Stimulated activated CD4-positive, alpha-beta T cell treated with anti-CD3 and anti-CD28 coated beads, Interleukin-15, amount 100 ng/mL, for 48 hours (primary cell): ENCODE measurements around the gene SLC2A4.
"Not testable (repeated sequence)": the region's sequence is repeated elsewhere in the genome, so short reads cannot be mapped to it uniquely, and the experiment has no call there.

Experiments used
- DNase-seq, 2 donors: peaks; one replicate each; pipeline ENCODE4 v3.0.0-alpha.2; 2020; ENCODE audit warnings: low read depth in 2 of 2

SLC2A4 gene

DNA sequence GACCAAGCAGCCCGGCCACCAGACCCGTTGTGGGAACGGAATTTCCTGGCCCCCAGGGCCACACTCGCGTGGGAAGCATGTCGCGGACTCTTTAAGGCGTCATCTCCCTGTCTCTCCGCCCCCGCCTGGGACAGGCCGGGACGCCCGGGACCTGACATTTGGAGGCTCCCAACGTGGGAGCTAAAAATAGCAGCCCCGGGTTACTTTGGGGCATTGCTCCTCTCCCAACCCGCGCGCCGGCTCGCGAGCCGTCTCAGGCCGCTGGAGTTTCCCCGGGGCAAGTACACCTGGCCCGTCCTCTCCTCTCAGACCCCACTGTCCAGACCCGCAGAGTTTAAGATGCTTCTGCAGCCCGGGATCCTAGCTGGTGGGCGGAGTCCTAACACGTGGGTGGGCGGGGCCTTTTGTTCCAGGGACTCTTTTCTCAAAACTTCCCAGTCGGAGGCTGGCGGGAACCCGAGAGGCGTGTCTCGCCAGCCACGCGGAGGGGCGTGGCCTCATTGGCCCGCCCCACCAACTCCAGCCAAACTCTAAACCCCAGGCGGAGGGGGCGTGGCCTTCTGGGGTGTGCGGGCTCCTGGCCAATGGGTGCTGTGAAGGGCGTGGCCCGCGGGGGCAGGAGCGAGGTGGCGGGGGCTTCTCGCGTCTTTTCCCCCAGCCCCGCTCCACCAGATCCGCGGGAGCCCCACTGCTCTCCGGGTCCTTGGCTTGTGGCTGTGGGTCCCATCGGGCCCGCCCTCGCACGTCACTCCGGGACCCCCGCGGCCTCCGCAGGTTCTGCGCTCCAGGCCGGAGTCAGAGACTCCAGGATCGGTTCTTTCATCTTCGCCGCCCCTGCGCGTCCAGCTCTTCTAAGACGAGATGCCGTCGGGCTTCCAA, at the start of gene SLC2A4:
TSS of gene SLC2A4 (plus strand) at position 645 of the 879 bp plus-strand sequence. CDS start at position 862, 217 bp downstream.
- peak; percentile 84 to 91 for DNase-seq

- no peak for DNase-seq
These were observed 49.4 kb upstream of the SLC2A4 start for GRCh38 chr17:7232114-7232513.

GRCh38 chr17:7233701-7234082, 47.8 kb upstream of the SLC2A4 start:
- DNase-seq, result no peak

DNA sequence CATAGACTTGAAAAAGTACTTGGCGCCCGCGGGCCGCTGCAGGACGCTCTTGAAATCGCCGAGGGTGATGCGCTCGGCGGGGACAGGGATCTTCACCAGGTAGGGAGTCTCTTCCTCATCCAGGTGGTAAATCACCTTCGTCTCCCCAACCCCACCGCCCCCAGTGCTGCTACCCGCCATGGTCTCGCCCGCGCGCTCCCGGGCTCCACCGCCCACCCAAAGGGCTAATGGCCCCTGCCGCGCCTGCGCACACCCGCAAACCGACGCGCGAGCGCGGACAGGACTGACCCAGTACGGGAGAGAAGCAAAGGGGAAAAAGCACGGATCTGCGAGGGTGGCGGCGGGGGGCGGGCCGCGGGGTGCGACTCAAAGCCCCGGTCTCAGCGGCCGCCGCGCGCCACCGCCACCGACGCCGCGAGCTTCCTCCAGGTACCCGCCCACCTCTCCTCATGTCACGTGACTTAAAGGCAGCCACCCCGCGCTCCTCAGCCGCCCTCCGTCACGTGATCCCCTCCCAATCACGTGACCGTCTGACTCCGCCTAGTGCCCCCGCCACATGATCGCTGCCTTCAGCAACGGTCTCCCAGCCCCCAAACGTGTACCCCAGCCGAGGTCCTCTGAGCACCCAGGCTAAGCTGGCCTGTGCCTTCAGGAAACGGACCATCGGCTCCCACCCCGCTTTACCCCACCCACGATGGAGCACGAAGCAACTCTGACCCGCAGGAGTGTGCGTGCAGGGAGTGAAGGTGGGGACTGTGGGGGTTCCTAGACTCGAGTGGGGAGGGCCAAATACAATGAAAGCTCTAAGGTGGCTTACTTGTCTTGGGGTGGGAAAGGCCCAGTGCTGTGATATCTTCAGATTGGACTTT, 47.2 kb upstream of the SLC2A4 start, which contains the start of gene DVL2:
TSS of gene DVL2 (minus strand) at position 435 of the 869 bp plus-strand sequence. CDS start at position 180, 255 bp downstream.
- DNase-seq, result peak; percentile 93 to 94

- no peak for DNase-seq
These were observed 45.5 kb upstream of the SLC2A4 start for GRCh38 chr17:7235693-7236665.

DNA sequence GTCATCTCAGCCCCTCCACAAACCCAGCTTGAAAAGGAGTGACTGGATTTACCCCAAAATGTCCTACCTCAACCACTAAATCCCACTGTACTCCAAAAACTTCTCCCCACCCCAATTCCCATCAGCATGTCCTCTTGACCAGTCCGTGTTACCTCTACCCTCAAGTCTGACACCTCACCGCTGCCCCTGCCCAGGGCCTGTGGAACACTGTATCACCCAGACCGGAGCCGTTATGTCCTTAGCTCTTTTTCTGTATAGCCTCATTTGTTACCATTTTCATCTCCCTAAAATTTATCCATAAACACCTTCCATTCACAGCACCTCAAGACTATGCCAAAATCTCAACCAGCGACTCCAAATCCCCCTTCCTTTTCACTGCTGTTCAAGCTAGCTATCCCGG, 44.7 kb upstream of the SLC2A4 start:
- no peak for DNase-seq

- DNase-seq, result no peak
These were observed 44.2 kb upstream of the SLC2A4 start for GRCh38 chr17:7237266-7237760.

DNA sequence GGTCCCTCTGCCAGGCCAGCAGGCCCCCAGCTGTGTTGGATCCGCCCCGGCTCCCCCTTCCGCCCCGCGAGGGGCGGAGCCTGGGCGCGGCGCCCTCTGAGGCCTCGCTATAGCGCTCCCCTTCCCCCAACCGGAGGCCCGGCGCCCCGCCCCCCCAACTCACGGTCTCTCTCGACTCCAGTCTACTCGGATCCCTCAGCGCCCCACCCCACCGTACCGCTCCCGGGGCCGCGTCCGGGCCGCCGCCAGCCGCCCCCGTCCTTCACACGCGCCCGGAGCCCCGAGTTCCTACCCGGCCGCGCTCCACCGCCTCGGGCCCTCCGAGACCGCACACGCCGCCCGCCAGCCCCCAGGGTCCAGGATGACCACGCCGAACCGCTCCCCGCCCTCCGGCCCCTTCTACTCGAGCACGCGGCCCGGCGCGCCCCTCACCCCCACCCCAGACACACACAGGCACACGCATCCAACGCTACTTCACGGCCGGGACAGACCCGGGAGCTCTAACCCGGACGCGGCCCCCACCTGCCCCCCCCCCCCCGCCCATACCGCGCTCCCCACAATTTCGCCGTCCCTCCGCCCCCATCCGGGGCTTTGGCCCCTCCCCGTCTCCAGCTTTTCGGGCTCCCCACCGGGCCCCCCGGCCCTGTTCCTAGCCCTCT, 43.6 kb upstream of the SLC2A4 start:
- DNase-seq, result peak; percentile 64 to 84

DNA sequence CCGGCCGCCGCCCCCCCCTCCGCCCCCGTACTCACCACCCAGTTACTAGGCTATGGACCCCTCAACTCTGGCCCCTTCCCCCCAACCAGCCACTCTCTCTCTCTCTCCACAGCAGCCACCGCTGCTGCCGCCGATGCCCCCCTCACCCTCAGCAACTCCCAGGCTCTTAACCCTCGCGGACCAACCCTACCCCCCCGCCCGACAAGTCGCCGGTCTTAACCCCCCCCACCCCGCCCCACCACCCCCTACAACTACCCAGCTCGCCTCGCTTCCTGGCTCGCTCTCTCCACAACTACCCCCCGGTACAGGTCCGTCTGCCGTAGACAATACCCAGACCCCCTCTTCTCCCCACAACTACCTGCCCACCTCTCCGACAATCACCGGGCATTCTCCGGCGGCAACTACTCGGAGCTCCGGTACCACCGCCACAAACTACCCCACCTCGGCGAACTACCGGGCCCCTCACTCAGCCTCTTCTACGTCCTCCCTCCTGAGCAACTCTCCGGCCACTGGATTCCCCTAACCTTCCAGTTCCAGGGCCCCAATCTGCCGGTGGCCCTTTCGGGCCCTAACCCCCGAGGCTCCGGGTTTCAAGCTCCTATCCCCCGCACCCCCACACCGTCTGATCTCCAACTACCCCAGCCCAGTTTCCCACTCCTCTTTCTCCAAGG, 43.0 kb upstream of the SLC2A4 start:
- DNase-seq, result no peak

DNA sequence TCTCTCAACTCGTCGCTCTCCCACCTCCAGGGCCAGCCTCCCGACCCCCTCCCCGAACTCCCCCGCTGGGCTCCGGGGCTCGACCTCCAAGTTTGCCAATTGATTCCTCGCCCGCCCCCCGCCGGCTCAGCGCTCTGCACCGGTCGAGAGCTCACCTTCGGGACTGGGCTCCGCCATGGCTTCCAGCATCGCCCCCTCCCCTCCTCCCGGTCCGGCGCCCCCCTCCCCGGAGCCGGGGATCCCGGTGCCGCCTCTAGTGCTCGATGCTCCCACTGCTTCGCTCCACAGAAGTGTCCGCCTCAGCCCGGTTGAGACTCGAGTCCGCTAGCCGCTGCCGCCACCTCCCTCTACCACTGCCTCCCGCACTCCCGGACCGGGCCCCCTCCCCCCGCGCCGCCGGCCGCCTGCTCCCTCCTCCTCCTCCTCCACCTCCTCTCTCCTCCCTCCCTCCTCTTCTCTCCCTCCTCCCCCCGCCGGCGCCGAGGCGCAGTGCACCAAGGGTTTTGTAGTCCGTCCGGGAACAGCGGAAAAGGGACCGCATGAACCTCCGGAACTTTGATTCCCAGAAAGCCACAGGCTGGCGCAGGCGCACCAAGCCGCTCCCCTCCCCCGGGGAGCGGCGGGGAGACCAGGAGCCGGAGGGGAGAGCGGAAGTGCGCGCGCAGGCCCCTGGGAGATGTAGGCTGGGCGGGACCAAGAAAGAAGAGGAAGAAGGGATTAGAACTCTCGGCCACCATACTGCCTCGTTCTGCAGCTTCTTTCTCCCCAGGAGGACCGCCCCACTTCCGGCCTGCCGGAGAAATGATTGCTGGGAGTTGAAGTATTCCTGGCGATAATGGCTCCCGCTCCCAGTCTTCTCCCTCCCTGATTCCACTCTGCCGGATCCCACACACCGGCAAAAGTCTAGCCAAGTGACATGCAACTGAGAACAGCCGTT, 42.2 kb upstream of the SLC2A4 start, which contains the start of gene PHF23:
TSS of gene PHF23 (minus strand) at position 367 of the 937 bp plus-strand sequence. CDS start at position 189, 178 bp downstream.
- peak; percentile 96 to 97 for DNase-seq

DNA sequence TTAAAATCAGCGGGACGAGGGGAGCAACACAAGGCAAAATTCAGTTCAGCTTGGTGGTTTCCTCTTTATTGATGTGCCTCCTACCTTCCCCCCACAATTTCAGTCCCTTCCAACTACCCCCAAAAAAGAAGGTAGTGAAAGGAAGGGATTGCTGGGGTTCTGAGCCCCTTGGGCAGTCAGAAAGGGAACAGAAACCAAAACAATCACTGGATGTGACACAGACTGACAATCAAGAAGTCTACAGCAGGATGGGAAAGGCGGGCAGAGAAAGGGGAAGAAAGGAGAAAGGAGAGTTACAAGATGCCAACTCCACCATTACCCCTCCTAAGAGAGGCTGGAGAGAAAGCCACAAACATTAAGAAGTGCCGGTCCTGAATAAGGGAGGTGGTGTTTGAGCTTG, 41.1 kb upstream of the SLC2A4 start:
- DNase-seq, result no peak

DNA sequence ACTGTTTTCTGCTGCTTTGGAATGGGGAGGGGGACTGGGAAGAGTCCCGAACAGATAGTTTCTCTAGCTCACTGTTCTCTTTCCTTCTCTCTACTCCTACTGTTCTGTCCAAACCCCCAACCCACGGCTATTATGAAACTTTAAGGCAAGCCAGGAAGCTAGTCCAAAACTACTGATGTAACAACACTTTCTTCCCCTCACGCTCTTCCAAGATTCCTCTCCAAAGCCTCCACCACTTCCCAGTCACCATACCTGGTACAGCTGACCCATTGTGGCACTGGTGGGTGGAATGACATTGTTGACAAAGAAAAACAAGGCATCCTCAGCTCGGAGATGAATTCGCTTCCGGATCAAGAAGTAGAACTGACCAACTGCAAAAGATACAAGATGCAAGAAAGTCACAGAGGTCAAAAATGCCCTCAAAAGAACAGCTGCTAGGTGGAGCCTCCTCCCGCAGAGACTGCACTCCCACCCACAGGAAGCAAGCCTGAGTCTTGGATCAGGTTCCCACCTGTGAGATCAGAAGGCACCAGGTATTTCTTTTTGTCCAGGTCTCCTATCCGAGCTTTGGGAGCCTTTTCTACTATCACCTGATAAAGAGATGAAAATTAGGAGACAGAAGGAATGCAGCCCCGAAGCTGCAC, 40.3 kb upstream of the SLC2A4 start:
- no peak for DNase-seq

GRCh38 chr17:7241783-7242716, 39.5 kb upstream of the SLC2A4 start, which contains the start of gene GABARAP:
Gene GABARAP, minus strand, starts transcription at chr17:7242449. Its CDS starts 119 bp downstream, at chr17:7242330.
- peak; percentile 86 to 89 for DNase-seq

DNA sequence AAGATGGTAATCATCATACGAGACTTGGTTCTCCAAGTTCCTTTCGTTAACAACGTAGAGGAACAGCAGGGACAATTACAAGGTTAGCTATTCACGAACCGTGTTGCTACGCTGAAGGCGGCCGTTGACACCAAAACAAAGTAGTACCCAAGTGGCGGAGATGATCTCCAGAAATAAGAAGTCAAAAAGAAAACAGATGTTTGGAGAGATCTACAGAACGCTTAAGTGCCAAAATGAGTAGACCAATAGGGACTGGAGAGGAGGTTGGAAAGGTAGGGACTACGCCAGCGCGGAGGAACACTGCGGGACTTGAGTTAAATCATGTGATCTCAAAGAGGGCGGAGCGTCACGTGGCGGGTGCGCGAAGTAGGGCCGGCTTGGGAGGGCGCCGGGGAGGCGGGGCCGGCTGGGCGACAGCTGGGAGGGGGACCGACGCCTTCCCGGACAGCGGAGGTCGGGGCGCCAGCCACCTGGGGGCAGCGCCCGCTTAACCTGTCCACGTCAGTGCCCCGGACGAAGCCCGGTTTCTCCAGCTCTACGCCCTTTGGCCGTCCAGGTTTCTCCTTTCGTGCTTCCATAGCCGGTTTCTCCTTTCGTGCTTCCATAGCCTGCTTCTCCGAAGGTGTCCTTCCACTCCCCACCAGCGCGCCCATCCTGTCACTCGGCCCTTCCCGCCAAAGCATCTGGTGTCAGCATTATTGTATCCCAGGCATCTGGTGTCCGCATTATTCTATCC, 38.6 kb upstream of the SLC2A4 start:
- DNase-seq, result peak; percentile 83 to 87

- DNase-seq, result no peak
These were observed 38.1 kb upstream of the SLC2A4 start for GRCh38 chr17:7243453-7243729.

DNA sequence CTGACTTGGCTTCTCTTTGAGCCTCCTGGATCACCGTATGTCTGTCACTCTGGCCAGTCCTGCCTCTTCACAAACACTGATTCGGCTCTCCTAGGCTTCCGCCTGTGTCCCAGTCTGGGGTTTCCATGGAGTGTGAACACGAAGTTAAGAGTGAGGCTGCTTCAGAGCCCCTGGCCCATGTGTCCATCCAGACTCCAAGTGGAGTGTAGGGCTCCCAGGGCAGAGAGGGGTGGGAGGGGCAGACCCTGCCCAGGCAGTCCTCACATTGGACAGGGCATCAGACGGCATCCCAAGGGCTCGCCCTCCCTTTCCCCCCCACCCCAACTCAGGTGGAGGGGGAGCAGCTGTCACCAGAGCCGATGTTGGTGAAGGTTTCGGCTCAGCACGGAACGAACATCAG, 37.7 kb upstream of the SLC2A4 start:
- not testable (repeated sequence) for DNase-seq
